ENCODE data around the gene SMYD3.
"Not testable (repeated sequence)": the region's sequence is repeated elsewhere in the genome, so short reads cannot be mapped to it uniquely, and the experiment has no call there.

The SMYD3 gene

GRCh38 chr1:245730801-245731200 is 776.3 kb downstream of the SMYD3 start:
- Histone ChIP-seq H3K27ac (no peak overlapping the region), H3K9ac (no peak overlapping the region), H3K79me2 (ENCODE audit: insufficient read depth, low read depth) (no peaks in the 10 kb centered on the region), H3K4me1 (ENCODE audit: low read depth, poor library complexity, severe bottlenecking) (no peaks in the 10 kb centered on the region), H3K4me3 (IDR thresholded peaks at IDR 0.05; ENCODE audit: insufficient read depth, low read depth, low read length) (no peak overlapping the region), H3K4me2 (no peak overlapping the region), H2AFZ (ENCODE audit: low read depth) (no peak overlapping the region), H4K20me1 (ENCODE audit: insufficient read depth) (no peaks in the 10 kb centered on the region), H3K36me3 (ENCODE audit: insufficient read depth) (no peaks in the 10 kb centered on the region), H3K27me3 (ENCODE audit: insufficient read depth, low read depth) (no peaks in the 10 kb centered on the region)
- TF ChIP-seq CTCF (conservative IDR thresholded peaks at IDR 0.05; ENCODE audit: low read depth, low read length), result no peak

GRCh38 chr1:245728035-245728434 is 779.0 kb downstream of the SMYD3 start:
- not testable (repeated sequence) for H3K4me1 ChIP-seq (ENCODE audit: low read depth, poor library complexity, severe bottlenecking); H3K79me2 ChIP-seq (ENCODE audit: insufficient read depth, low read depth)

GRCh38 chr1:245721488-245721887 is 785.6 kb downstream of the SMYD3 start:
- H2AFZ ChIP-seq (ENCODE audit: low read depth), result no peak overlapping the region
- no peak overlapping the region for H3K4me3 ChIP-seq (IDR thresholded peaks at IDR 0.05; ENCODE audit: insufficient read depth, low read depth, low read length)
- TF ChIP-seq CTCF (conservative IDR thresholded peaks at IDR 0.05; ENCODE audit: low read depth, low read length), result no peak
- no peaks in the 10 kb centered on the region for H4K20me1 ChIP-seq (ENCODE audit: insufficient read depth)
- H3K4me2 ChIP-seq, result no peak overlapping the region
- no peaks in the 10 kb centered on the region for H3K36me3 ChIP-seq (ENCODE audit: insufficient read depth)
- H3K4me1 ChIP-seq (ENCODE audit: low read depth, poor library complexity, severe bottlenecking), result no peaks in the 10 kb centered on the region
- H3K27ac ChIP-seq, result no peak overlapping the region
- no peaks in the 10 kb centered on the region for H3K27me3 ChIP-seq (ENCODE audit: insufficient read depth, low read depth)
- H3K9ac ChIP-seq, result no peak overlapping the region
- no peaks in the 10 kb centered on the region for H3K79me2 ChIP-seq (ENCODE audit: insufficient read depth, low read depth)

More at GRCh38 chr1:245728035-245728434, 779.0 kb downstream of the SMYD3 start:
- H3K4me3 ChIP-seq (IDR thresholded peaks at IDR 0.05; ENCODE audit: insufficient read depth, low read depth, low read length); H2AFZ ChIP-seq (ENCODE audit: low read depth); H3K27me3 ChIP-seq (ENCODE audit: insufficient read depth, low read depth); H3K4me2 ChIP-seq; H4K20me1 ChIP-seq (ENCODE audit: insufficient read depth); H3K9ac ChIP-seq; H3K36me3 ChIP-seq (ENCODE audit: insufficient read depth); H3K27ac ChIP-seq: not testable (repeated sequence)

GRCh38 chr1:245718951-245719350 is 788.1 kb downstream of the SMYD3 start:
- no peaks in the 10 kb centered on the region for H3K4me1 ChIP-seq (ENCODE audit: low read depth, poor library complexity, severe bottlenecking)
- no peak overlapping the region for H3K4me2 ChIP-seq
- H3K27ac ChIP-seq, result no peak overlapping the region
- no peaks in the 10 kb centered on the region for H3K36me3 ChIP-seq (ENCODE audit: insufficient read depth)
- H2AFZ ChIP-seq (ENCODE audit: low read depth), result no peak overlapping the region
- H3K79me2 ChIP-seq (ENCODE audit: insufficient read depth, low read depth), result no peaks in the 10 kb centered on the region
- TF ChIP-seq CTCF (conservative IDR thresholded peaks at IDR 0.05; ENCODE audit: low read depth, low read length), result no peak
- no peak overlapping the region for H3K4me3 ChIP-seq (IDR thresholded peaks at IDR 0.05; ENCODE audit: insufficient read depth, low read depth, low read length)
- no peaks in the 10 kb centered on the region for H3K27me3 ChIP-seq (ENCODE audit: insufficient read depth, low read depth)
- no peak overlapping the region for H3K9ac ChIP-seq
- no peaks in the 10 kb centered on the region for H4K20me1 ChIP-seq (ENCODE audit: insufficient read depth)

- H3K27ac ChIP-seq, result no peak overlapping the region
Observed at GRCh38 chr1:245718123-245718522, 789.0 kb downstream of the SMYD3 start.

More at GRCh38 chr1:245718123-245718522, 789.0 kb downstream of the SMYD3 start:
- no peaks in the 10 kb centered on the region for H3K27me3 ChIP-seq (ENCODE audit: insufficient read depth, low read depth)
- no peak overlapping the region for H3K9ac ChIP-seq
- no peak overlapping the region for H2AFZ ChIP-seq (ENCODE audit: low read depth)
- no peak for TF ChIP-seq CTCF (conservative IDR thresholded peaks at IDR 0.05; ENCODE audit: low read depth, low read length)
- H3K4me1 ChIP-seq (ENCODE audit: low read depth, poor library complexity, severe bottlenecking), result no peaks in the 10 kb centered on the region
- no peaks in the 10 kb centered on the region for H4K20me1 ChIP-seq (ENCODE audit: insufficient read depth)
- no peak overlapping the region for H3K4me3 ChIP-seq (IDR thresholded peaks at IDR 0.05; ENCODE audit: insufficient read depth, low read depth, low read length)
- no peaks in the 10 kb centered on the region for H3K36me3 ChIP-seq (ENCODE audit: insufficient read depth)
- H3K79me2 ChIP-seq (ENCODE audit: insufficient read depth, low read depth), result no peaks in the 10 kb centered on the region
- no peak overlapping the region for H3K4me2 ChIP-seq
